CD14-positive monocyte (primary cell): ENCODE results near the gene SPATA2L. TPM values are rescaled to one million over a fixed set of nuclear protein-coding genes. Genes with fewer than 3 reads are reported as not detected.

Experiments
- DNase-seq, 3 donors: peaks; one replicate each; pipeline ENCODE4 v3.0.0-alpha.2; 2011 to 2022
- H2AFZ ChIP-seq: 2 replicates; pipeline ENCODE4 v1.6.0; 2012; ENCODE audit warnings: mild to moderate bottlenecking, low read depth, low read length, inconsistent platforms; ENCODE audit not compliant: insufficient read depth, poor library complexity, severe bottlenecking
- H3K27ac ChIP-seq, 2 donors: 1 replicate in 1 of 2; 2 replicates in 1 of 2; pipeline ENCODE4 v1.5.1; 2012 to 2013; ENCODE audit warnings: low read length in 2 of 2, control low read depth in 1 of 2, inconsistent platforms in 1 of 2, low read depth in 1 of 2, mild to moderate bottlenecking in 1 of 2
- H3K27me3 ChIP-seq, 2 donors: one replicate each; pipeline versions ENCODE4 v1.6.0 to v1.6.1; 2011 to 2013; ENCODE audit warnings: low read length in 2 of 2; ENCODE audit not compliant: control insufficient read depth in 2 of 2, insufficient read depth in 2 of 2
- H3K36me3 ChIP-seq, 2 donors: replicated peaks in 1 of 2; 1 replicate in 1 of 2; 2 replicates in 1 of 2; pipeline versions ENCODE4 v1.5.1 to v1.6.1; 2012 to 2013; ENCODE audit warnings: low read length in 2 of 2, control low read depth in 1 of 2, inconsistent platforms in 1 of 2, mild to moderate bottlenecking in 1 of 2; ENCODE audit not compliant: insufficient read depth in 2 of 2, control insufficient read depth in 1 of 2
- H3K4me1 ChIP-seq, 2 donors: 1 replicate in 1 of 2; 2 replicates in 1 of 2; pipeline versions ENCODE4 v1.5.1 to v1.6.1; 2012 to 2013; ENCODE audit warnings: low read length in 2 of 2, control low read depth in 1 of 2, inconsistent platforms in 1 of 2, mild to moderate bottlenecking in 1 of 2, moderate library complexity in 1 of 2; ENCODE audit not compliant: insufficient read depth in 2 of 2, control insufficient read depth in 1 of 2
- H3K4me2 ChIP-seq: replicated peaks from 2 replicates; pipeline ENCODE3; 2012; ENCODE audit warnings: low read length, moderate library complexity, mild to moderate bottlenecking; ENCODE audit not compliant: poor library complexity, severe bottlenecking; ENCODE audit errors: extremely low read depth
- H3K4me3 ChIP-seq, 3 experiments: fragments of 200-600 bp in 1 of 3; sonication (generic) in 1 of 3; replicated peaks in 1 of 3; 1 replicate in 2 of 3; 2 replicates in 1 of 3; pipeline ENCODE4 v1.5.1; 2011 to 2013; ENCODE audit warnings: low read length in 3 of 3, mild to moderate bottlenecking in 3 of 3, control low read depth in 2 of 3, low read depth in 2 of 3, inconsistent platforms in 1 of 3, moderate library complexity in 1 of 3
- H3K79me2 ChIP-seq: 2 replicates; pipeline ENCODE4 v1.6.0; 2012; ENCODE audit warnings: mild to moderate bottlenecking, control low read depth, inconsistent platforms, low read length, moderate library complexity; ENCODE audit not compliant: insufficient read depth
- H3K9ac ChIP-seq: 2 replicates; pipeline ENCODE4 v1.6.0; 2017; ENCODE audit warnings: low read length, mild to moderate bottlenecking; ENCODE audit not compliant: insufficient read depth, poor library complexity, severe bottlenecking
- H3K9me3 ChIP-seq, 2 donors: replicated peaks in 1 of 2; 1 replicate in 1 of 2; 2 replicates in 1 of 2; pipeline versions ENCODE4 v1.5.1 to v1.6.1; 2012 to 2013; ENCODE audit warnings: low read length in 2 of 2, control low read depth in 1 of 2; ENCODE audit not compliant: control insufficient read depth in 1 of 2, insufficient read depth in 1 of 2
- H4K20me1 ChIP-seq: 2 replicates; pipeline ENCODE4 v1.6.0; 2012; ENCODE audit warnings: mild to moderate bottlenecking, low read length, control low read depth, moderate library complexity; ENCODE audit not compliant: insufficient read depth
- H3K27ac Mint-ChIP-seq, 7 donors: one replicate each; pipeline ENCODE4 v1.8.0; 2020; ENCODE audit warnings: mild to moderate bottlenecking in 7 of 7, mixed read lengths in 7 of 7, moderate library complexity in 6 of 7, inconsistent platforms in 2 of 7
- H3K27me3 Mint-ChIP-seq, 3 donors: one replicate each; pipeline ENCODE4 v1.8.0; 2021 to 2022; ENCODE audit warnings: low read depth in 3 of 3, mild to moderate bottlenecking in 3 of 3, mixed read lengths in 3 of 3, moderate library complexity in 3 of 3, inconsistent platforms in 1 of 3
- H3K36me3 Mint-ChIP-seq, 2 donors: one replicate each; pipeline ENCODE4 v1.8.0; 2020; ENCODE audit warnings: mixed read lengths in 2 of 2, inconsistent platforms in 1 of 2, mild to moderate bottlenecking in 1 of 2
- H3K4me1 Mint-ChIP-seq: one replicate; pipeline ENCODE4 v1.8.0; 2020; ENCODE audit warnings: mild to moderate bottlenecking, mixed read lengths
- H3K4me3 Mint-ChIP-seq, 2 donors: one replicate each; pipeline ENCODE4 v1.8.0; 2020; ENCODE audit warnings: mild to moderate bottlenecking in 2 of 2, mixed read lengths in 2 of 2, moderate library complexity in 1 of 2
- H3K9me3 Mint-ChIP-seq, 7 donors: one replicate each; pipeline ENCODE4 v1.8.0; 2020 to 2022; ENCODE audit warnings: mixed read lengths in 7 of 7, mild to moderate bottlenecking in 6 of 7, moderate library complexity in 6 of 7, inconsistent platforms in 2 of 7
- WGBS: methylation state at CpG from one replicate; pipeline ENCODE4 v1.1.5; 2013; ENCODE audit warnings: missing lambda C conversion rate; ENCODE audit not compliant: insufficient coverage; 5-methylcytosine and 5-hydroxymethylcytosine counted together
- intact Hi-C, 2 donors: fragments of 100-400 bp; cut with micrococcal nuclease; formaldehyde crosslinking; loops; one replicate each; pipeline versions ENCODE4 v1.15.0 to v1.15.1; 2023
- polyA plus RNA-seq, 3 donors: library from polyadenylated mRNA; depleted of rRNA in 1 of 3; unstranded in 2 of 3; stranded (reverse) in 1 of 3; fragments of 300-500 nt in 2 of 3; fragments of >200 nt in 1 of 3; fragmentation: Illumina TruSeq in 2 of 3; gene quantifications; 1 replicate in 2 of 3; 2 replicates in 1 of 3; pipeline ENCODE4 v1.2.3, GENCODE V29; 2012 to 2021
- TF ChIP-seq, protein P1 (sequence below): fragments of 200-600 bp; IDR thresholded peaks from one replicate; pipeline ENCODE4 v1.8.0; 2022; ENCODE audit warnings: antibody characterized with exemption, mild to moderate bottlenecking

The SPATA2L gene
- polyA plus RNA-seq, 3 donors, result 10.0 to 17.6 (median 15.1) TPM

DNA sequence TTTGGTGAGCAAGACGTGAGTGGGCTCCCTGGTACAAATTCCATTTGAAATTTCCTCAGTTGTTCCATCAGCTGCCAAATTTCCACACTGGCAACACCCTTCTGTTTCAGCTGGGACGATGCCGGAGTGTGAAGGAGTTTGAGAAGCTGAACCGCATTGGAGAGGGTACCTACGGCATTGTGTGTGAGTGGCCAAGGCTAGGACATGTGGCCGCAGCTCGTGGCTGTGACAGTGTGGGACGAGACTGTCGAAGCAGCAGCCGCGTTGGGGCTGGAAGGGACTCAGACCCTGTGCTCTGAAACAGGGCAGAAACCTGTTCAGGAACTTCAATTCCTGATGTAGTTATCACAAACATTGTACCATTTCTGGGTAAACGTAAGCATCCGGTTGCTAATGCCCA is 12.4 kb downstream of the SPATA2L start:
- DNase-seq, result no peak
- Mint-ChIP-seq H3K27me3 (peaks cover 0 to 2% (median 0%) of the 10 kb centered on the region in 3 donors), H3K4me1 (peaks cover 9% of the 10 kb centered on the region), H3K4me3 (no peak overlapping the region), H3K9me3 (peaks cover 6 to 16% (median 11%) of the 10 kb centered on the region in 7 donors), H3K27ac (no peak overlapping the region), H3K36me3 (peaks cover 31 to 50% of the 10 kb centered on the region in 2 donors)
- WGBS, result 99% methylated on average over 13 of the region's 13 CpGs
- peaks cover 10 to 17% of the 10 kb centered on the region in 2 donors for H3K4me1 ChIP-seq
- peaks cover 6% of the 10 kb centered on the region for H4K20me1 ChIP-seq
- H3K4me3 ChIP-seq, result no peak overlapping the region
- intact Hi-C loops, result no loop called here
- H3K4me2 ChIP-seq, result no peak overlapping the region
- H3K9me3 ChIP-seq, result peaks cover 0 to 17% of the 10 kb centered on the region in 2 donors
- H2AFZ ChIP-seq, result no peak overlapping the region
- H3K79me2 ChIP-seq, result peaks cover 25% of the 10 kb centered on the region
- TF ChIP-seq, protein P1, sequence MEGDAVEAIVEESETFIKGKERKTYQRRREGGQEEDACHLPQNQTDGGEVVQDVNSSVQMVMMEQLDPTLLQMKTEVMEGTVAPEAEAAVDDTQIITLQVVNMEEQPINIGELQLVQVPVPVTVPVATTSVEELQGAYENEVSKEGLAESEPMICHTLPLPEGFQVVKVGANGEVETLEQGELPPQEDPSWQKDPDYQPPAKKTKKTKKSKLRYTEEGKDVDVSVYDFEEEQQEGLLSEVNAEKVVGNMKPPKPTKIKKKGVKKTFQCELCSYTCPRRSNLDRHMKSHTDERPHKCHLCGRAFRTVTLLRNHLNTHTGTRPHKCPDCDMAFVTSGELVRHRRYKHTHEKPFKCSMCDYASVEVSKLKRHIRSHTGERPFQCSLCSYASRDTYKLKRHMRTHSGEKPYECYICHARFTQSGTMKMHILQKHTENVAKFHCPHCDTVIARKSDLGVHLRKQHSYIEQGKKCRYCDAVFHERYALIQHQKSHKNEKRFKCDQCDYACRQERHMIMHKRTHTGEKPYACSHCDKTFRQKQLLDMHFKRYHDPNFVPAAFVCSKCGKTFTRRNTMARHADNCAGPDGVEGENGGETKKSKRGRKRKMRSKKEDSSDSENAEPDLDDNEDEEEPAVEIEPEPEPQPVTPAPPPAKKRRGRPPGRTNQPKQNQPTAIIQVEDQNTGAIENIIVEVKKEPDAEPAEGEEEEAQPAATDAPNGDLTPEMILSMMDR, result no peak
- H3K27me3 ChIP-seq, result no peaks in the 10 kb centered on the region
- H3K36me3 ChIP-seq, result peaks cover 37 to 49% of the 10 kb centered on the region in 2 donors
- no peak overlapping the region for H3K9ac ChIP-seq
- H3K27ac ChIP-seq, result no peak overlapping the region

DNA sequence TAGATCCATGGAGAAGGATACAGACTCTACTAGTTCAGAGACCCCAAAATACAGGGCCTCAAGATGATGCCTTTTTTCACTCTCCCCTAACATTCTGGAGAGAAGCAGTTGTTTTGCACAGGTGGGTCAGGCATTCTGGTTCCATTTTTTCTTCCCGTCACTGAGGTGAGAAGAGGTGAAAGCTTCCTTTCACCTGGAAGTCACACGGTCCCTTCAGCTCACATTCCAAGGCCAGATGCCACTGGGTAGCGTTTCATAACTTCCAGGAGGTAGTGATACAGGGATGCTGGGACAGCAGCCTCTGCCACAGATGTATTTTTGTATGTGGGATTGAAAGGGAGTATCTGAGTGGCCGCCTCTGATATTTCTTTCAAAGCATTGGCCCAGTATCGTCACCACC is 13.1 kb downstream of the SPATA2L start:
- no peaks in the 10 kb centered on the region for H3K27me3 ChIP-seq
- H3K27me3 Mint-ChIP-seq, result peaks cover 0 to 2% (median 0%) of the 10 kb centered on the region in 3 donors
- peaks cover 25% of the 10 kb centered on the region for H3K79me2 ChIP-seq
- H3K9me3 Mint-ChIP-seq, result peaks cover 8 to 18% (median 13%) of the 10 kb centered on the region in 7 donors
- peaks cover 30 to 42% of the 10 kb centered on the region in 2 donors for H3K36me3 ChIP-seq
- DNase-seq, result no peak
- no peak overlapping the region for H3K4me3 Mint-ChIP-seq
- no peak overlapping the region for H3K4me2 ChIP-seq
- peaks cover 0 to 17% of the 10 kb centered on the region in 2 donors for H3K9me3 ChIP-seq
- no peak overlapping the region for H3K4me3 ChIP-seq
- TF ChIP-seq, protein P1, result no peak
- 100% methylated on average over 3 of the region's 5 CpGs for WGBS
- peaks cover 24 to 43% of the 10 kb centered on the region in 2 donors for H3K36me3 Mint-ChIP-seq
- no peak overlapping the region for H2AFZ ChIP-seq
- no peak overlapping the region for H3K27ac Mint-ChIP-seq
- H4K20me1 ChIP-seq, result no peaks in the 10 kb centered on the region
- intact Hi-C loops, result no loop called here
- peaks cover 10 to 17% of the 10 kb centered on the region in 2 donors for H3K4me1 ChIP-seq
- peaks cover 9% of the 10 kb centered on the region for H3K4me1 Mint-ChIP-seq
- no peak overlapping the region for H3K27ac ChIP-seq
- H3K9ac ChIP-seq, result no peak overlapping the region
